Measurements from ENCODE around the gene TNS4.

Gene TNS4

DNA sequence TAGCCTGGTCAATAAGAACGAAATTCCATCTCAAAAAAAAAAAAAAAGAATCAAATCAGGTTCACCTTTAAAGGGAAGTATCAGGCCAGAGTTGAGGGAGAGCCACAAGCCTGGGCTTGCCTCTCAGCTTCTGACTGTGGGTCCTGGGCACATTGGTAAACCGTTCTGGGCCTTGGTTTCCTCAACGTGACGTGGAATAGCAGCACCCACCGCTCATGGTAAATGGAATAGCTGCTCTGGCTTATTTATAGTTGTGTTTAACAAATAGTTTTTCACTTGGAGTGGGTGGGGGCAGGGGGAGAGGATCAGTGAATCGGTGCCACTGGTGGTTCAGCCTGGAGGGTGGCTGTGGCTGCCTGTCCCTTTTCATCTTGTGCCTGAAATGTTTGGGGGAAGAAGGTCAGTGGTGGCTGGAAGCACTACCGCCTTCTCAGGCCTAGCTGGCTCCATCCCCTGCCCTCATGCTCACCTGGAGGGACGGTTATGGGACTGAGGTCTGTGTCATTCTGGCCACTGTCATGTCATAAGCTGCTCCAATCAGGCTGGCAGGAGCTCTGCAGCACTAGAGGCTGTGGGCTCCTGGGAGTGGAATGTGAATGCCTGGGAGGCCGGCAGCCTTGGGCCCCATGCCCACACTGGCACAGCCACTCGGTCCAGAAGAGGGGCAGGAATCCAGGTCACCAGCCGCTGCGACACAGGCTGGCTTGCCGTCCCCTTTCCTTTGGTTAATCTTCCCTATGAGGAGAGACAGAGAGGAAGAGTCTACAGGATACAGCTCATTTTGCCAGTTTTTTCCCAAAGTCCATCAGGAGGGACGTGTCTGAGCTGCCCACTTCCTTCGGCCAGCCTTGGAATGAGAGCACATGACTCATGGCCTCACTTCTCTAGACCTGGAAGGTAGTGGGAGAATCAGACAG lies 36.9 kb upstream of the TNS4 start:
- TF ChIP-seq, protein P1, sequence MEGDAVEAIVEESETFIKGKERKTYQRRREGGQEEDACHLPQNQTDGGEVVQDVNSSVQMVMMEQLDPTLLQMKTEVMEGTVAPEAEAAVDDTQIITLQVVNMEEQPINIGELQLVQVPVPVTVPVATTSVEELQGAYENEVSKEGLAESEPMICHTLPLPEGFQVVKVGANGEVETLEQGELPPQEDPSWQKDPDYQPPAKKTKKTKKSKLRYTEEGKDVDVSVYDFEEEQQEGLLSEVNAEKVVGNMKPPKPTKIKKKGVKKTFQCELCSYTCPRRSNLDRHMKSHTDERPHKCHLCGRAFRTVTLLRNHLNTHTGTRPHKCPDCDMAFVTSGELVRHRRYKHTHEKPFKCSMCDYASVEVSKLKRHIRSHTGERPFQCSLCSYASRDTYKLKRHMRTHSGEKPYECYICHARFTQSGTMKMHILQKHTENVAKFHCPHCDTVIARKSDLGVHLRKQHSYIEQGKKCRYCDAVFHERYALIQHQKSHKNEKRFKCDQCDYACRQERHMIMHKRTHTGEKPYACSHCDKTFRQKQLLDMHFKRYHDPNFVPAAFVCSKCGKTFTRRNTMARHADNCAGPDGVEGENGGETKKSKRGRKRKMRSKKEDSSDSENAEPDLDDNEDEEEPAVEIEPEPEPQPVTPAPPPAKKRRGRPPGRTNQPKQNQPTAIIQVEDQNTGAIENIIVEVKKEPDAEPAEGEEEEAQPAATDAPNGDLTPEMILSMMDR (IDR thresholded peaks at IDR 0.05) = no peak

DNA sequence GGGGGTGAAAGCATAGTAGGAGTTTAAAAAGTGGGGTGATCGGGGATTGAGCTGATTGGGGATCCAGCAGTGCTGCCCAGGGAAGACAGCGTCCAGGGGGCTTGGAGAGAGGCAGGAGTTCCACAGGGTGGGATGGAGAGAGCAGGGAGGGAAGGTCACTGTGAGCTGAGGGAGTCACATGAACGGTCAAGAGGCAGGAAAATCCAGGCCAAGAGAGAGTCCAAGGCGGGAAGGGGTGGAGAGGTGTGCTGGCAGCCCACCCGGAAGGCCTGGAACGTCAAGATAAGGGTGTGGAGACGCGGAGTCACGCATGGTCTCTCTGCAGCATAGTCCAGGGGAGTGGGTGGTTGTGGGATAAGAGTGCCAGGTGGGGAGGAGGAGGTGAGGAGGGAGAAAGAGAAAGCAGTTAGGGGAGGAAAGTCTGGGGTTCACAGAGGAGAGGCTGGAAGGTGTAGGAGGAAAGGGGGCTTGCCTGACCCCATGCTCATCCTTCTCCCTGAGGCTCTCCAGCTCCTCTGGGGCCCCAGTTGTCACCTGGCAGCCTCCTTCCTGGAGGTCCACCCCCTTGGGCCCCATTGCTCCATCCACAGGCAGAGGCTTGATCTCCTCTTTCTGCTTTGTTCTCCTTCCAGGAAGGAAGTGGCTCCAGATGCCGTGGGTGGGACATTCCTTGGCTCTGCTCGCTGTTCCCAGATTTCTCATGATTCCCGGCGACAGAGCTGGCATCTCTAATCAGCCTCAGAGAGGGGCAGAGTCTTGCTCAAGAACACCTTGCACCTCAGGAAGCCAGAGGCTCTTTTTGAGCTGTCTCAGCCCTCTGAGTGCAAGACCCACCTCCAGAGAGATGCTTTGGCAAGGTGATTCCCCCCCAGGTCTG lies 35.1 kb upstream of the TNS4 start:
- TF ChIP-seq, protein P1 (IDR thresholded peaks at IDR 0.05) = no peak

DNA sequence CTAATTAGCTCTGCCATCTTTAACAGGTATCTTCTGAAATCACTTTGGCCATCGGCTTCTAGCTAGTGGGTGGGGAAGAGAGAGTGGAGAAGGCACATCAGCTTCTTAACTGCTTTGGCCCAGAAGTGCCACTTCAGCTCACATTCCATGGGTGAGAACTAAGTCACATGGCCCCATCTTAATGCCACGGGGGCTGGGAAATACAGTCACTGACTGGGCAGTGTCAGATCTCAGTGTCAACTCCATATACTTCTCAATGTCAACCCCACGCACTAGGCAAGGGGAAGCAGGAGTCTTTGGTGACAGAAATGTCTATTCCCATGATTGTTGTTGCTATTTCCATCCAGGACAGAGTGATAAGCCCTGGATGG lies 34.5 kb upstream of the TNS4 start:
- TF ChIP-seq, protein P1 (IDR thresholded peaks at IDR 0.05) = no peak

DNA sequence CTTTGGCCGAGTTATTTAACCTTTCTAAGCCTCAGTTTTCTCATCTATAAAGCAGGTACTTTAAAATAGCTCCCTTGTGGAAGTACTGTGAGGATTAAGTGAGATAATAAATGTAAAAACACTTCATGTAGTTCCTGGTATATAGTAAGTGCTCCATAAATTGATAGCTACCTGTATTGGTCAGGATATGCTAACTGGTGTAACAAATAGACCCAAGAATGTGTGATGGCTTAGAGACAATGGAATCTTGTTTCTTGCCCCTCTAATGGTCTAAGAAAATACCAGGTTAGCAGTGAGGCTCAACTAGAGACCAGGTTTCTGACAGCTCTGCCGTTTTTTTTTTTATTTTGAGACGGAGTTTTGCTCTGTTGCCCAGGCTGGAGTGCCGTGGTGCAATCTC lies 34.0 kb upstream of the TNS4 start:
- TF ChIP-seq, protein P1 (IDR thresholded peaks at IDR 0.05) = no peak

- TF ChIP-seq, protein P1 (IDR thresholded peaks at IDR 0.05) = no peak
These were observed 33.2 kb upstream of the TNS4 start for GRCh38 chr17:40534371-40535189.

DNA sequence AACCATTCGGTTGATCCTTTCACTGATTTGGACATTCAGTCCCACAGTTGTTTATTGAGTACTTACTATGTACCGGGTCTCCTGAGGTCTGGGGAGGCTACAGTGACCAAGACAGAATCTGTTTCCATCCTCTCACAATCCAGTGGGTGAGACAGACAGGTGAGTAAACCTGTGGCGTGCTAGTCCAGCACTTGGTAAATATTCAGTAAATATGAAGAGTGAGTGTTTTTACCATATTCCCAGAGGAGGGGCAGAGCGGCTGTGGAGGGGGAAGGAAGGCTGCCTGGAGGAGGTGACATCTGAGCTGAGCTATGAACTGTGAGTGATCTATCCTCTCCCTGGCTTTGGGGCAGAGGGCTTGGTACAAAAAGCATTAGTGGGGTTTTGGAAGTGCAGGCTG lies 32.5 kb upstream of the TNS4 start:
- TF ChIP-seq, protein P1 (IDR thresholded peaks at IDR 0.05) = no peak
